Colonic mucosa (tissue), 4 donors: ENCODE data around the gene CDC14C. TPM values are rescaled to one million over a fixed set of nuclear protein-coding genes. Genes with fewer than 3 reads are reported as not detected.

Source experiments
- DNase-seq: peaks from one replicate; pipeline ENCODE4 v3.0.0-alpha.2; 2020
- H3K27ac ChIP-seq: fragments of 200-600 bp; one replicate; pipeline ENCODE4 v1.8.0; 2021
- H3K27me3 ChIP-seq: fragments of 200-600 bp; one replicate; pipeline ENCODE4 v1.8.0; 2021
- H3K36me3 ChIP-seq: fragments of 200-600 bp; one replicate; pipeline ENCODE4 v1.8.0; 2021
- H3K4me1 ChIP-seq: fragments of 200-600 bp; one replicate; pipeline ENCODE4 v1.8.0; 2021; ENCODE audit warnings: mild to moderate bottlenecking
- H3K4me3 ChIP-seq: fragments of 200-600 bp; one replicate; pipeline ENCODE4 v1.8.0; 2021
- H3K9ac ChIP-seq, 2 donors: one replicate each; pipeline ENCODE4 v1.7.0; 2013; ENCODE audit warnings: control low read depth in 2 of 2, low read depth in 2 of 2, low read length in 2 of 2
- H3K9me3 ChIP-seq: fragments of 200-600 bp; one replicate; pipeline ENCODE4 v1.8.0; 2021
- intact Hi-C: fragments of 100-400 bp; cut with DNase I; formaldehyde crosslinking; loops from one replicate; pipeline ENCODE4 v1.14.1; 2022
- total RNA-seq, 2 donors: library from RNA; stranded (reverse); fragmentation: NEBNext Ultra II Directional in 1 of 2; extraction: Animal tissue kit (Norgen Biotek cat#: 25700) in 1 of 2; gene quantifications; one replicate each; pipeline ENCODE4 v1.2.1, GENCODE V29; 2021
- TF ChIP-seq, protein P1 (sequence below): fragments of 200-600 bp; IDR thresholded peaks from one replicate; pipeline ENCODE4 v1.8.0; 2022; ENCODE audit warnings: antibody characterized with exemption, mild to moderate bottlenecking
- donor health status: healthy.
- donor health status: DM: no; HTN: no; CAD: no.
- donor health status: DM: no; HTN: no; CAD: no.

Gene CDC14C
- total RNA-seq, 2 donors from 2014 or later: not detected

DNA sequence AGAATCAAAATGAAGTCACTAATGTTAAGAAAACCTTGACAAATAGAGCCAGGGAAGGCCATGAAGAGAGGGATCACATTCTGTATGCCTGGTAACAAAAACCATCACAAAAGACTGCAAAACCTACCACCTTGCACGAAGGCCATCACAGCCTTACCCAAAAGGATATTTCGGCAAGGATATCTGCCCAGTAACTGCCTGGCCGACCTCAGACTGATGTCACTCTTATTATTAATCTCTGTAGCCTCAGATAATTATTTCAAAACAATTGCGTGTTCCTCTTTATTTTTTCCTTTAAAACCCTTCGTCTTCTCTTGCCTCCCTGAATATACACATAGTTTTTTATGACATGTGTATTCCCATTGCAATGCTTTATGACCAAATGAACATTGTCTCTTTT, 52.5 kb downstream of the CDC14C start:
- no peak for DNase-seq

More for the DNA sequence above, 52.5 kb downstream of the CDC14C start:
- TF ChIP-seq, protein P1, sequence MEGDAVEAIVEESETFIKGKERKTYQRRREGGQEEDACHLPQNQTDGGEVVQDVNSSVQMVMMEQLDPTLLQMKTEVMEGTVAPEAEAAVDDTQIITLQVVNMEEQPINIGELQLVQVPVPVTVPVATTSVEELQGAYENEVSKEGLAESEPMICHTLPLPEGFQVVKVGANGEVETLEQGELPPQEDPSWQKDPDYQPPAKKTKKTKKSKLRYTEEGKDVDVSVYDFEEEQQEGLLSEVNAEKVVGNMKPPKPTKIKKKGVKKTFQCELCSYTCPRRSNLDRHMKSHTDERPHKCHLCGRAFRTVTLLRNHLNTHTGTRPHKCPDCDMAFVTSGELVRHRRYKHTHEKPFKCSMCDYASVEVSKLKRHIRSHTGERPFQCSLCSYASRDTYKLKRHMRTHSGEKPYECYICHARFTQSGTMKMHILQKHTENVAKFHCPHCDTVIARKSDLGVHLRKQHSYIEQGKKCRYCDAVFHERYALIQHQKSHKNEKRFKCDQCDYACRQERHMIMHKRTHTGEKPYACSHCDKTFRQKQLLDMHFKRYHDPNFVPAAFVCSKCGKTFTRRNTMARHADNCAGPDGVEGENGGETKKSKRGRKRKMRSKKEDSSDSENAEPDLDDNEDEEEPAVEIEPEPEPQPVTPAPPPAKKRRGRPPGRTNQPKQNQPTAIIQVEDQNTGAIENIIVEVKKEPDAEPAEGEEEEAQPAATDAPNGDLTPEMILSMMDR: no peak
- Histone ChIP-seq H3K9me3 (no peaks in the 10 kb centered on the region), H3K9ac (no peak overlapping the region), H3K4me3 (no peak overlapping the region), H3K4me1 (no peaks in the 10 kb centered on the region), H3K36me3 (no peaks in the 10 kb centered on the region), H3K27ac (no peak overlapping the region), H3K27me3 (no peaks in the 10 kb centered on the region)
- intact Hi-C loops: no loop called here
